Measurements from ENCODE around the gene PPRC1. TPM values are rescaled to one million over a fixed set of nuclear protein-coding genes. Genes with fewer than 3 reads are reported as not detected.

The PPRC1 gene
- total RNA-seq, 4 donors from 2014 or later = 9.2 to 23.6 (median 10.3) TPM

DNA sequence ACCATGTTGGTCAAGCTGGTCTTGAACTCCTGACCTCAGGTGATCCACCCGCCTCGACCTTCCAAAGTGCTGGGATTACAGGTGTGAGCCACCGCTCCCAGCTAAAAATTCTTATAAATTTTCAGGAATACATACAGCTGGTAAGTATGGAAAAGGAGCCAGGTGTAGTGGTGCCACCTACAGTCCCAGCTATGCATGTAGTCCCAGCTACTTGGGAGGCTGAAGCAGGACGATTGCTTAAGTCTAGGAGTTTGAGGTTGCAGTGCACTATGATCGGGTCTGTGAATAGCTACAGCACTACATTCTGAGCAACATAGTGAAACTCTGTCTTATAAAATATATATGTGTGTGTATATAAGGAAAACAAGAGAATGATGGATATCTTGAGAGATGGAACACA lies 31.7 kb upstream of the PPRC1 start:
- TF ChIP-seq, protein P1, sequence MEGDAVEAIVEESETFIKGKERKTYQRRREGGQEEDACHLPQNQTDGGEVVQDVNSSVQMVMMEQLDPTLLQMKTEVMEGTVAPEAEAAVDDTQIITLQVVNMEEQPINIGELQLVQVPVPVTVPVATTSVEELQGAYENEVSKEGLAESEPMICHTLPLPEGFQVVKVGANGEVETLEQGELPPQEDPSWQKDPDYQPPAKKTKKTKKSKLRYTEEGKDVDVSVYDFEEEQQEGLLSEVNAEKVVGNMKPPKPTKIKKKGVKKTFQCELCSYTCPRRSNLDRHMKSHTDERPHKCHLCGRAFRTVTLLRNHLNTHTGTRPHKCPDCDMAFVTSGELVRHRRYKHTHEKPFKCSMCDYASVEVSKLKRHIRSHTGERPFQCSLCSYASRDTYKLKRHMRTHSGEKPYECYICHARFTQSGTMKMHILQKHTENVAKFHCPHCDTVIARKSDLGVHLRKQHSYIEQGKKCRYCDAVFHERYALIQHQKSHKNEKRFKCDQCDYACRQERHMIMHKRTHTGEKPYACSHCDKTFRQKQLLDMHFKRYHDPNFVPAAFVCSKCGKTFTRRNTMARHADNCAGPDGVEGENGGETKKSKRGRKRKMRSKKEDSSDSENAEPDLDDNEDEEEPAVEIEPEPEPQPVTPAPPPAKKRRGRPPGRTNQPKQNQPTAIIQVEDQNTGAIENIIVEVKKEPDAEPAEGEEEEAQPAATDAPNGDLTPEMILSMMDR (IDR thresholded peaks at IDR 0.05; ENCODE audit: low read depth) = no peak

DNA sequence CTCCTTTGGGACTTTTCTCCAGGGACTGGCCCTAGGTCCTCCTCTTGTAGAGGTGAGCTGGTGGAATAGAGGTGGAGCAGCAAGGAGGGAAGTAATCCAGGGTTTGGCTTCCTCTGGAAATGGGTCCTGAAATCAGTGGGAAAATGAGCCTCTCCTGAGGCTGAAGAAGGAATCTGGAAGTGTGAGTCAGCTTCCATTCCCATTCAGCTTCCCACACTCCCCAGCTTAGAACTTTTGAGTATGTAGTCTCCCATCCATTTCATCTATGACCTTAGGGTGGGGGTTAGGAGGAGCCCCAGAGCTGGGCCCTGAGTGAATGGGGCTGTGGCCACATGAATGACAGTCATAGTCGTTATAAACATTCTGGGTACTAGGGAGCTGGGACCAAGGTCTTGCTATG lies 30.4 kb upstream of the PPRC1 start:
- TF ChIP-seq, protein P1 (IDR thresholded peaks at IDR 0.05; ENCODE audit: low read depth) = no peak

DNA sequence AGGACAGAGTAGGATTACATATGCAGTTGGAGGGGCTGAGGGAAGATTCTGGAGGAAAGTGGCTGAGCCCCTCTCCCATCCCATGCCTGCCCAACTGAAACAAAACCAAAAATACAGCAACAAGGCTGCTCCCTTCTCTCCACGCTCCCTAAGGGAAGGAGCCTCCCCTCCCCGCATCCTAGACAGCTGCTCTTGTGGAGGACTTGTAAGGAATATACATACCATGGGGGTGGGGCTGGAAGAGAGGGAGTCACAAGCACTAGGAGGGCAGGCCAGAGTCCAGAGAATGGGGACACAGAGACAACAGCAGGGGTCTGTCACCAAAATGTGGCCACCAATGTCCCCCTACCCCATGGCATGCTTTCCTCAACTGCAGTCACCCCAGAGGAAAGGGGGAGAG lies 25.8 kb upstream of the PPRC1 start:
- TF ChIP-seq, protein P1 (IDR thresholded peaks at IDR 0.05; ENCODE audit: low read depth) = no peak

DNA sequence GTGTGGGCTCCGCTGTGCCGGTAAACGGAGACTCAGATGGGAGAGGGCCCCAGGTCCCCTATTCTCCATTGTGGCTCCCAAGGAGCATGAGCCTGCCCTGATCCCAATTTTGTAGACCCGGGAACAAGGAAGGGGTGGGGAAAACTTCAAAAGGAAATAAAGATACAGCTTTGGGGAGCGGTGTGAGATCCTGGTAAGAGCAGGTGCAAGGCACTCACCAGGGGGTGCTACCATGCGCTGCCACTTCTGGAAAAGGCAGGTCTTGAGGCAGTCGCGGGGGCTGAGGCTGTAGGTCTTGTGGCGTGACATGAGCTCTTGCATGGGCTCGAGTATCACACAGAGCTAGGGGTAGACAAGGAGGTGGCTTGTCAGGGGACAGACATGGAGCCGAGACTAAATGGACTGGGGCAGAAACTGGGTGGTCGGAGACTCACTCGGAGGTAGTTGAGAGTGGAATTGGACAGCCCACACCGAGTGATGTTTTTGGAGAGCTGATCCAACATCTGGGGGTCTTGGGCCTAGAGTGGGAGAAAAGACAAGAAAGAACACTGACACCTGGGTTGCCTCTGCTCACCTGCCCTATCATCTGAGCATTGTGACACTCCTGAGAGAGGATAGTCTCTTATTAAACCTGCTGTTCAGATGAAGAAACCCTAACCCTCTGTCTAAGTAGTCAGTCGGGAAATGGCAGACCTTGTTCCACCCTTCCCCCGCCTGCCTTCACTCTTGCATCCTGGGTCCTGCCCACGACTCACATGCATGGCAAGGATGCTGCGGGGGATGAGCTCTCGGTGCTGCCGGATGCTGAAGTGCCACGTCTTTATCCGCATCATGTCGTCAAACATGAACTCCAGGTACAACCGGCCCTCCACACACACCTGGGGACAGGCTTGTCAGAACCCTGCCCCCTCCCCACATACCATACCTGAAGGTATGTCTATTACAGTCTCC lies 23.4 kb upstream of the PPRC1 start:
- TF ChIP-seq, protein P1 (IDR thresholded peaks at IDR 0.05; ENCODE audit: low read depth) = no peak

DNA sequence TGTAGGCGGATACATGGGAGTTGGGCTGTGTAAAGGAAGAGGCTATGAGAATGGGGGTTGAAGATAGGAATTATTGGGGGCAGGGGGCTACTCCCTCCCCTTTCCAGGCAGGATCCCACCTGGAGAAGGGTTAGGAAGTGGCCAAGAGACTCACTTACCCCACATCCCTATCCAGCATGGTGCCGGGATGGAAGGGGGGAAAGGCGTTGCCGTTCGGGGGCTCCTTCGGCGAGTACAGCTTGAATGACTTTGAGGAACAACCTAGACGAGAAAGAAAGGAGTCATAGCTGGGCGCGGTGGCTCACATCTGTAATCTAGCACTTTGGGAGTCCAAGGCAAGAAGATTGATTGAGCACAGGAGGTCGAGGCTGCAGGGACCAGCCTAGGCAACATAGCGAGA lies 21.6 kb upstream of the PPRC1 start:
- TF ChIP-seq, protein P1 (IDR thresholded peaks at IDR 0.05; ENCODE audit: low read depth) = no peak

DNA sequence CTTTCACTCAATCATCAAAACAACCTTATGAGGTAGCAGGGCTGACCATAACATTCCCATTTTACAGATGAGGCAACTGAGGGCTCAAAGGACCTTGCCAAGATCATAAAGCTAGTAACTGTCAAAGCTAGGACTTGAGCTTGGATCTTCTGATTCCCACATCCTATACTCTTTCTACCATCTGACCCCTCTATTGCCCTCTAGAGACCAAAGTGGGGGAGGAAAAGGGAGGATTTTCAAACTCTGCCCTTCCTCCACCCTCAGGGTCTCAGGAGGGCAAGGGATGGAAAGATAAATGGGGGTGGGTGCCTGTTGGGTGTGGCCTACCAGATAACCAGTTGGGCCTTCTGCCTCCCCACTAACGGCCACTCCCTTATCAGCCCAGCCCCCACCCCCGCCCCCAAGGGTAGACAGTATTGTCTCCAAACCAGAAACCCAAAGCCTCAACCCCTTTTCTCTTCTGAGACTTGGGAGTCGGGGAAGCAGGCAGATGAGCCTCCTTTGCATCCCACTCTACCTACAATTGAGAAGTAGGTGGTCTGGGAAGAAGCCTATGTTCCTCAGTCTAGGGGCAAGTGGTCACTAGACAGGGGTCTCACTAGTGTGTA lies 20.5 kb upstream of the PPRC1 start:
- TF ChIP-seq, protein P1 (IDR thresholded peaks at IDR 0.05; ENCODE audit: low read depth) = no peak

DNA sequence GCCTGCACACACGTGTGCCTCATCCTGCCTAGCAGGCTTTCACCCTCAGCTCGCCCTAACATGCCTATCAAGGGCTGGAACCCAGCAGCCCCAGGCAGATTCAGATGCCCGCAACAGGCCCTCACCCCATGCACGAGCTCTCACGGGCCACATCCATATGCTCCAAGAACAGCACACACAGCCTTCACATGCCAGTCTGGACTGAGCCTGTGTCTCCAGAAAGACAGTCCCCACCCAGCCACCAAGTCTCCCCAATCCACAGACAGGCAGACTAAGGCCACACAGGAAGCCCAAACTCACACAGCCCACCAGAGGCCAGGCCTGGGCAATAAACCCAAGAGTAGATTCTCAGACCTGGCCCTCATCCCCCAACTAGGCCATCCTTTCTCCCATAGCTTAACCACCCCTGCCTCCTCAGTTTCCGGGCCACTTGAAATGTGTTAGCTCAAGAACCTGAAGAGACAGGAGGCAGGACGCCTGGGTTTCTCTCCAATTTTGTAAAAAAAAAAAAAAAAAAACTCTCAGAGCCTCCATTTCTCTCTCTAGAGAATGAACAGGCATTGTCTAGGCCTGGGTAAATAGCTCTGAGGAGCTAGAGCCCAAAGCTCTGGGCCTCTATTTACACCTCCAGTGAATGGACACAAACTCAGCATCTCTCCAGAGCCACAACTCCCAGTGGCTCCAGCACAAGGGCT lies 19.4 kb upstream of the PPRC1 start:
- TF ChIP-seq, protein P1 (IDR thresholded peaks at IDR 0.05; ENCODE audit: low read depth) = no peak

Data from subcutaneous adipose tissue (tissue), 4 donors.